Activated T-helper 1 cell treated with anti-CD3 and anti-CD28 coated beads, Interleukin-12 subunit alpha, Interleukin-12 subunit beta, Interleukin-2, Interleukin-4 antibody, amounts not matched to agents 30 ng/mL and 10 ng/mL and 1 ng/mL, durations not matched to agents 14 hours and 24 hours and 36 hours (primary cell): ENCODE data around the gene CAMKMT. TPM values are rescaled to one million over a fixed set of nuclear protein-coding genes. Genes with fewer than 3 reads are reported as not detected.
"Not testable (repeated sequence)": the region's sequence is repeated elsewhere in the genome, so short reads cannot be mapped to it uniquely, and the experiment has no call there.

ENCODE experiments used
- DNase-seq: peaks from one replicate; pipeline ENCODE4 v3.0.0; 2021; ENCODE audit warnings: low spot score
- H3K27ac Mint-ChIP-seq: one replicate; pipeline ENCODE4 v1.8.0; 2021; ENCODE audit warnings: mild to moderate bottlenecking, mixed read lengths
- H3K27me3 Mint-ChIP-seq: one replicate; pipeline ENCODE4 v1.8.0; 2022; ENCODE audit warnings: mild to moderate bottlenecking, moderate library complexity, mixed read lengths; ENCODE audit not compliant: insufficient read depth
- H3K36me3 Mint-ChIP-seq: one replicate; pipeline ENCODE4 v1.8.0; 2021; ENCODE audit warnings: low read depth, mixed read lengths
- H3K4me1 Mint-ChIP-seq: one replicate; pipeline ENCODE4 v1.8.0; 2021; ENCODE audit warnings: low read depth, mixed read lengths
- H3K4me3 Mint-ChIP-seq: one replicate; pipeline ENCODE4 v1.8.0; 2021; ENCODE audit warnings: mild to moderate bottlenecking, moderate library complexity, mixed read lengths
- H3K9me3 Mint-ChIP-seq: one replicate; pipeline ENCODE4 v1.8.0; 2021; ENCODE audit warnings: mixed read lengths
- intact Hi-C: fragments of 100-400 bp; cut with micrococcal nuclease; formaldehyde crosslinking; loops from one replicate; pipeline ENCODE4 v1.15.1; 2024
- total RNA-seq: library from RNA; stranded (reverse); gene quantifications from 2 replicates; pipeline ENCODE4 v1.2.3, GENCODE V29; 2022

The CAMKMT gene
- total RNA-seq, 1 donor from 2014 or later: 14.2 TPM

DNA sequence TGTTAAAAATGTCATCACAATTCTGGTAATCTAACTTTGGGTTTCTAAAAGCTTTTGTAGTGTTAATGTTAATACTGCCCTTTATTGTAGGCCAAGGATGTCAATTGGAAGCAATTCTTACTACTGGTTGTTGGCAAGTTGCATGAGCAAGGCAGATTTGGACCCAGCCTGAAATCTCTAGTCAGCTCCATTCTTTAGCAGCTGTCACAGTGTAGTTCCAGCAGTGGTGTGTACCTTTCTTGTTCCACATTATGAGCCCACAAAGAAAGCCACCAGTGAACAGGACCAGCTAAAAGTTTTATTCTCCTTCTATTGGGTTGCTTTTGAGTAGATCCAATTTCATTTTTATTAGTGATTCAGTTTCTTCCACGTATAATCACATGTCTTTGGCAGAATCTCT lies 133.8 kb downstream of the CAMKMT start:
- no peaks in the 10 kb centered on the region for H3K9me3 Mint-ChIP-seq
- H3K4me1 Mint-ChIP-seq: no peaks in the 10 kb centered on the region
- H3K36me3 Mint-ChIP-seq: no peaks in the 10 kb centered on the region
- H3K4me3 Mint-ChIP-seq: no peak overlapping the region
- DNase-seq: no peak
- H3K27me3 Mint-ChIP-seq: no peaks in the 10 kb centered on the region
- intact Hi-C loops: no loop called here
- H3K27ac Mint-ChIP-seq: no peak overlapping the region

DNA sequence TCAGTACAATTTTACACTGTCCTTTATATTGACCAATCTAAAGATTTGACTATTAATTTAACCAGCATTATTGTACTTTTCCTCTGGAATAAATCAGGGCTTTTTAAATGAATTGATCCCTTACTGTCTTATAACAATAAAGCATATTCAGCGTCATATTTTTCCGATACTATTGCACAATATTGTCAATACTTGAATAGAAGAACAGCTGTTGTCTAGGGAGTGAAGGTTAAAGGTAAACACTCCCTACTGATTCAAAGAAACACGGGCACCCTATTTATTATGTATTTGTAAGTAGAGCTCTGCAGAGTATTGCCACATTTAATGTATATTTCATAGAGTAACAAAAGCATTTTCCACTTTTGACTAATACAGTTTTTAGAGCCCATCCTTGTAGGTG lies 134.4 kb downstream of the CAMKMT start:
- Mint-ChIP-seq H3K36me3 (no peaks in the 10 kb centered on the region), H3K27me3 (no peaks in the 10 kb centered on the region), H3K9me3 (no peaks in the 10 kb centered on the region), H3K27ac (no peak overlapping the region), H3K4me1 (no peaks in the 10 kb centered on the region), H3K4me3 (no peak overlapping the region)
- intact Hi-C loops: no loop called here
- DNase-seq: no peak

DNA sequence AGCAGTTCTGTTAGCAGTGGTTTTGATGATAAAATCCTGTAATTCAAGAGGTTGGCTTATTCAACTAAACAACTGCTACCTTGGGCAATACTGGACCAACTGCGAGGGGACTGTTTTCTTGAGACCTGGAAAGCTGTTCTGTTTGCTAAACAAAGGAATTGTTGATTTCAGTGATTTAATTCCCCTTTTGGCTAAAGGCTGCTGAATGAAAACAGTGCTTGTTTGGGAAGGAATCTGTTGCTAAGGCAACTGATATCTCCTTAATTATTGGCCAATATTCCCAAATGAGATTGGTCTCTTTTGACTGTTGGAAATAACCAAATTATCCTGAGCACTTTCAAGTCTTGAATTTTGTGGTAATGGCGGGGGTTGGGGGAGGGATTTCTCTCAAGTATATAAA lies 136.8 kb downstream of the CAMKMT start:
- no peaks in the 10 kb centered on the region for H3K4me1 Mint-ChIP-seq
- no peaks in the 10 kb centered on the region for H3K36me3 Mint-ChIP-seq
- no peaks in the 10 kb centered on the region for H3K27me3 Mint-ChIP-seq
- no peak for DNase-seq
- H3K27ac Mint-ChIP-seq: no peak overlapping the region
- intact Hi-C loops: no loop called here
- no peaks in the 10 kb centered on the region for H3K9me3 Mint-ChIP-seq
- no peak overlapping the region for H3K4me3 Mint-ChIP-seq

DNA sequence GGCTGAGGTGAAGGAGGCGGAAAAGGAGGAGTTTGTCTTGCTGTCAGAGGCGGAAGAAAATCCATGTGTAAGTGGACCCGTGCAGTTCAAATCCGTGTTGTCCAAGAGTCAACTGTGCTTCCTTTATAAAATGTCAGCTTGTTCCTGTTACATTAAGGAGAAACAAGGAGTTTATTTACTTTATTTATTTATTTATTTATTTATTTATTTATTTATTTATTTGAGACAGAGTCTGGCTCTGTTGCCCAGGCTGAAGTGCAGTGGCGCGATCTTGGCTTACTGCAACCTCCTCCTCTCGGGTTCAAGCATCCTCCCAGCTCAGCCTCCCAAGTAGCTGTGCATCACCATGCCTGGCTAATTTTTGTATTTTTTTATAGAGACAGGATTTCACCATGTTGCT lies 143.9 kb downstream of the CAMKMT start:
- DNase-seq, H3K27me3 Mint-ChIP-seq, intact Hi-C loops, H3K9me3 Mint-ChIP-seq, H3K27ac Mint-ChIP-seq, H3K4me1 Mint-ChIP-seq, H3K36me3 Mint-ChIP-seq, H3K4me3 Mint-ChIP-seq: not testable (repeated sequence)

DNA sequence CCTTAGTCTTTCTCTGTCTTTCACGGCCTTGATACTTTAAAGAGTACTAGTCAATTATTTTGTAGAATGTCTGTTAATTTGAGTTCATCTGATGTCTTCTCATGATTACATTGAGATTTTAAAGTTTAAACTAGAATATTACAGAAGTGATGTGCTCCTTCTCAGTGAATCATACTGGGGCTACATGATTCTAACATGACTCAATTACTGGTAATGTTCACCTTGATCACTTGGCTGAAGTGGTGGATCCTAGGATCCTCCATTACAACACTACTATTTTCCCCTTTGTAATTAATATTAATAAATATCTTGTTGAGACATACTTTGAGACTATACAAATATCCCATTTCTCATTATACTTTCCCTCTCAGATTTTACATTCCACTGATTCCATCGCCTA lies 148.5 kb downstream of the CAMKMT start:
- no peaks in the 10 kb centered on the region for H3K4me1 Mint-ChIP-seq
- no peaks in the 10 kb centered on the region for H3K36me3 Mint-ChIP-seq
- H3K27ac Mint-ChIP-seq: no peak overlapping the region
- H3K4me3 Mint-ChIP-seq: no peak overlapping the region
- no peaks in the 10 kb centered on the region for H3K27me3 Mint-ChIP-seq
- no peaks in the 10 kb centered on the region for H3K9me3 Mint-ChIP-seq
- intact Hi-C loops: no loop called here
- no peak for DNase-seq

DNA sequence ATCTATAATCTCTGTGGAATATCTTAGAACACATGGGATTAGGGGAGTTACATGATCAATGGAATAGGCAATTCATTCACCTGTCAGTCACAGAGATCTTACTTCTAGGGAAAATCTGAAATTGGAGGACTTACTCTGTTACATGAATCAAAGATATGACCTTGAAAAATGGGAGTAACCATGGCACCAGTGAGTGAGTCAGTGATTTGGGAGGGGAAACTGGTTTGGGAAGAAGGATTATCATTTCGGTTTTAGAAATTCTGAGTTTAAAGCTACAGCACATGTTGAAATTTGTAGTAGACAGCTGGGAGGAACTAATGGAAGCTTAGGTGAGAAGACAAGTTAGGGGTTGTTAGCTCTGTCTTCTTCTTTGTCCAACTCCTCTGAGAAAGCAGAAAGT lies 153.7 kb downstream of the CAMKMT start:
- intact Hi-C loops: no loop called here
- Mint-ChIP-seq H3K27ac (no peak overlapping the region), H3K36me3 (no peaks in the 10 kb centered on the region), H3K9me3 (peaks cover 5% of the 10 kb centered on the region), H3K4me1 (no peaks in the 10 kb centered on the region), H3K4me3 (no peak overlapping the region), H3K27me3 (no peaks in the 10 kb centered on the region)
- DNase-seq: no peak

DNA sequence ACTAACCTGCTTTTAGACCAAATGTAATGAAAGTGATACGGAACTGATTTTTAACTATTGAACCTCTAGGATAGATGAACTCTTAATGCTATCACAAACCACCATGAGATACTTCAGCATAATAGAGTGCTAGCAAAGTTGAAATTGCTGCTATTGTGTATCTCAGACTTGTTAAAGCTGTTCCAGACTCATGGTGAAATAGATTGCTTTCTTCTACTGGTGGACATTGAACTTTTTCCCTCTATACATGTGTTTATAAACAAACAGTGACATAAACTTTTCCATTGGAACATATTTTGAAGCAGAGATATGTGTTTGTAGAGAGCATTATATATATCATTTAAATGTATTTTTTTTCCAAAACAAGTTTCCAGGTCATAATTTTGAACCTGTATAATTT lies 157.3 kb downstream of the CAMKMT start:
- H3K9me3 Mint-ChIP-seq: peaks cover 20% of the 10 kb centered on the region
- no peak for DNase-seq

DNA sequence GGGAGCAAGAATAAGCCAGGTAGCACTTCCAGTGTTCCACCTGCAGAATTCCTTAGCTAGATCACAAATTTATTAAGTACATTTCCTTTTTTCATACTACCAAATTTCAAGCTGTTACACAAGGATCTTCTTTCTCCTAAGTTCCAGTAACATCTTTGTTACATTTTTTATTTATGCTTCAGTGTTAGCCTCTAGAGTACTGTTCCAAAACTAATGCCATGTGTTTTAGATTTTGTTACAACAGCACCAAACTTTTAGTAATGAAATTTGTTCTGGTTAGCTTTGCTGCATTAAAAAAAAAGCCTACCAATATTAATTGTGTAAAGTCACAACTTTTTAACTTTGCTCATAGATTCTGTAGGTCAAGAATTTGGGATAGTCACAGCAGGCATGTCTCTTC lies 161.1 kb downstream of the CAMKMT start:
- no peak for DNase-seq
- no peak overlapping the region for H3K27ac Mint-ChIP-seq
- no peaks in the 10 kb centered on the region for H3K27me3 Mint-ChIP-seq
- H3K36me3 Mint-ChIP-seq: peaks cover 1% of the 10 kb centered on the region
- peaks cover 20% of the 10 kb centered on the region for H3K9me3 Mint-ChIP-seq
- intact Hi-C loops: no loop called here
- no peak overlapping the region for H3K4me3 Mint-ChIP-seq
- no peaks in the 10 kb centered on the region for H3K4me1 Mint-ChIP-seq

More for the DNA sequence above, 157.3 kb downstream of the CAMKMT start:
- no peaks in the 10 kb centered on the region for H3K27me3 Mint-ChIP-seq
- no peak overlapping the region for H3K4me3 Mint-ChIP-seq
- H3K4me1 Mint-ChIP-seq: no peaks in the 10 kb centered on the region
- H3K27ac Mint-ChIP-seq: no peak overlapping the region
- H3K36me3 Mint-ChIP-seq: no peaks in the 10 kb centered on the region
- intact Hi-C loops: no loop called here

DNA sequence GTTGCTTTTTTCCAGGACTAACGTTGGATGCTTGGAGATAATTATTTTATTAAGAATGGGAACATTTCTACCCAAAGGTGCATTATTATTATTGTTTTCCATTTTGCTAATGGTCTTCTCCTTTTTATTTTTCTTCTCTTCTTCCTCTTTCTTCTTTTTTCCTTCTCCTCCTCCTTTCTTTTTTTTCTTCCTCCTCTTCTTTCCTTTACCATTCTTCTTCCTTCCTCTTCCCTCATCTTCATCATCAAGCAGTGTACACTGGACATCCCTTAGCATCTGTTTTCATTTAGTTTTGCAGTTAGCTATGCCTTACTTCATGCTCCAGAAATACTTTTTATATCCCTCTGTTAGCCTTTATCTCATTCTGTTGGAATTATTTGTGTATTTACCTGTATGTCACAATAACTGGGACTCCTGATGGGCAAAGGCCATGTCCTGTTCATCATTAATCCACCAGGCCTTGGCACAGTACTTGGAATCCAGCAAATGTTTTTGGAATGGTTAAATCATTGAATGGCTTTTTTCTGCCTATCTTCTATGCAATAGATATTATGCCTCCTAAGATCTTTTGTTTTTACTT lies 162.7 kb downstream of the CAMKMT start:
- H3K9me3 Mint-ChIP-seq: peaks cover 18% of the 10 kb centered on the region
- intact Hi-C loops: no loop called here
- H3K27ac Mint-ChIP-seq: no peak overlapping the region

DNA sequence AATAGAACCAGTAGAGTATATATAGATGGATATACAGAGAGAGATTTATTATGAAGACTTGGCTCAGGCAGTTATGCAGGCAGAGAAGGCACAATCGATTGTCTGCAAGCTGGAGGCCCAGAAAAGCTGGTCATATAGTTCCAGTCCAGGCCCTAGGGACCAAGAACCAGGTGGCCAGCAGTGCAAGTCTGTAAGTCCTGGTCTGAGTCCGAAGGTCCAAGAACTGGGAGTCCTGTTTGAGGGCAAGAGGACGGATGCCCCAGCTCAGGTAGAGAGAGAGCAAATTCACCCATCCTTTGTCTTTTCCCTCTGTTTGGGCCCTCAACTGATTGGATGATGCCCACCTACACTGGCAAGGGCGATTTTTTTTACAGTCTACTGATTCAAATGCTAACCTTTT lies 164.6 kb downstream of the CAMKMT start:
- intact Hi-C loops: no loop called here
- Mint-ChIP-seq H3K27me3 (peaks cover 1% of the 10 kb centered on the region), H3K9me3 (peaks cover 9% of the 10 kb centered on the region), H3K27ac (no peak overlapping the region), H3K4me3 (no peak overlapping the region), H3K4me1 (no peaks in the 10 kb centered on the region), H3K36me3 (peaks cover 1% of the 10 kb centered on the region)
- DNase-seq: no peak

More for the DNA sequence above, 162.7 kb downstream of the CAMKMT start:
- DNase-seq: no peak
- Mint-ChIP-seq H3K4me3 (no peak overlapping the region), H3K36me3 (peaks cover 1% of the 10 kb centered on the region), H3K4me1 (no peaks in the 10 kb centered on the region), H3K27me3 (peaks cover 1% of the 10 kb centered on the region)

DNA sequence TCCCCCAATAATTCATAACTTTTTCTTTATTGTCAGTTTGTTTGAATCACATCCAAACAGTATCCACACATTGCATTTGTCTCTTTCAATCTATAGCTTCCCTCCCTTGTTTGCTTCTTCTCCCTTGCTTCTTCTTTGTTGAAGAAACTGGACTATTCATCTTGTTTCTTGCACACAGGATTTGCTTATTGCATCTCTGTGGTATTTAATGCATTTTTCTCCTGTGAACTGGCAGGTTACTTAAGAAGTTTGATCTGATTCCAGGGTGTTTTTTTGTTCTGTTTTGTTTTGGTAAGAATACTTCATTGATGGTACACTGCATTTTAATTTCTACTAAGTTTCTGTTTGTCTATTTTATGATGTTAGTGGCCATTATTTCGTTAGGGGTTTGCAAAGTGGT lies 166.8 kb downstream of the CAMKMT start:
- Mint-ChIP-seq H3K27me3 (peaks cover 1% of the 10 kb centered on the region), H3K36me3 (peaks cover 3% of the 10 kb centered on the region), H3K27ac (no peak overlapping the region), H3K4me3 (no peak overlapping the region), H3K9me3 (no peaks in the 10 kb centered on the region), H3K4me1 (no peaks in the 10 kb centered on the region)
- no peak for DNase-seq
- intact Hi-C loops: no loop called here

DNA sequence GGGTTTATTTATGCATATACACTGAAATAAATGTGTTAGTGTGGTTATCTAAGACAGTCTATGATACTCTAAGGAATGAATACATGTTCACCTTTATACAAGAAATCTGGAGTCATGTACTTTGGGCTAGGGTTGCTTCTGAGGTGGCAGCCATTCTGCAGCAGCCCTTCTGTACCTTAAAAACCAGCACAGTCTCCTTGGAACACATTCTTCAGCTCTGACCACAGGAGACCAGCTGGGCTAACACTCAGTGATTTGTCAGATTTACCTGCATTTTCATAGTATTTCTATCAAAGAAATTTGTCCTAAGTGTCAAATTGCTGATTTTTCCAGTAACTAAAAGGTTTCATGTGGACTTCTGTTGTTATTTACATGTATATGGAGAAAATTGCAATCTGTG lies 167.7 kb downstream of the CAMKMT start:
- peaks cover 3% of the 10 kb centered on the region for H3K36me3 Mint-ChIP-seq
- no peaks in the 10 kb centered on the region for H3K4me1 Mint-ChIP-seq
- H3K9me3 Mint-ChIP-seq: no peaks in the 10 kb centered on the region
- no peak overlapping the region for H3K4me3 Mint-ChIP-seq
- H3K27ac Mint-ChIP-seq: no peak overlapping the region
- peaks cover 1% of the 10 kb centered on the region for H3K27me3 Mint-ChIP-seq
- no peak for DNase-seq
- intact Hi-C loops: no loop called here

DNA sequence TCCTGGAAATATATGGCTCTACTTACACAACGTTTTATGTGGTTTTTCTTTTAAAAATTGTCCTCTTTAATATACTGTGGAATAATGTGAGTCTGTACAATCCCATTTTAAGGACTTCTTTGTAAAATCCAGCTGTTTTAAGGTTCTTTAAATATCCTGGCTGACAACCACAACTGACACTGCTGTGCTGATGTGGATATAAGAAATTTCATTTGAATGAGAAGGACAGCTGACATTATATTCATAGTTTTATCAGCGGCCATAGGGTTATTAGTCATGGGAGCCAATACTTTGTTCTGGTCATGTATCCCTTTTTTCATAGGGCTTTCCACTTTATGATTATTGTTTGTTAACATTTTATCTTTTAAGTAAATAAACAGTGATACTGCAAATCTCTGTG lies 169.5 kb downstream of the CAMKMT start:
- H3K9me3 Mint-ChIP-seq: no peaks in the 10 kb centered on the region
- DNase-seq: no peak
- peaks cover 3% of the 10 kb centered on the region for H3K36me3 Mint-ChIP-seq
- no peak overlapping the region for H3K27ac Mint-ChIP-seq
- intact Hi-C loops: no loop called here
- peaks cover 1% of the 10 kb centered on the region for H3K27me3 Mint-ChIP-seq
- no peaks in the 10 kb centered on the region for H3K4me1 Mint-ChIP-seq
- no peak overlapping the region for H3K4me3 Mint-ChIP-seq

DNA sequence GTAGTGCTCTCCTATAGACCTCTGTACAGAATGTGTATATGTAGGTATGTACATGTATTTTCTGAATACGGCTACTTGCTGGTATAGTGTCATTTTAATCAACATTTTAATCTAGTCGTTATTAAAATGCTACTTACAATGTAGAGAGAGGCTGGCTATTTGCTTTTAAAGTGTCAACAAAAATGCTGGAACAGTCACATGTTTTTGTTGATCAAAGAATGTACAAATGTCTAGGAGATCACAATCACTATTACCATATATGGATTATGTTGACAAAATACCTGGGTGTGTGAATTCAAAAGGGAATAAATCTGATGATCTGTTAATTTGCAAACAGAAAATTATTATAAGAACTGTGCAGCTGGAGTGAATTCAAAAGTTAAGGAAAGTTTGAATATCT lies 170.3 kb downstream of the CAMKMT start:
- intact Hi-C loops: no loop called here
- no peak overlapping the region for H3K27ac Mint-ChIP-seq
- no peaks in the 10 kb centered on the region for H3K9me3 Mint-ChIP-seq
- H3K4me1 Mint-ChIP-seq: no peaks in the 10 kb centered on the region
- peaks cover 1% of the 10 kb centered on the region for H3K27me3 Mint-ChIP-seq
- H3K36me3 Mint-ChIP-seq: peaks cover 1% of the 10 kb centered on the region
- DNase-seq: no peak
- no peak overlapping the region for H3K4me3 Mint-ChIP-seq
